ENCODE data around the gene RMDN3.

Gene RMDN3

GRCh38 chr15:40751745-40752144, 3.3 kb downstream of the RMDN3 start:
- H3F3A ChIP-seq (ENCODE audit: low read depth) = peaks cover under 1% of the 10 kb centered on the region; the same call in 1 of the 2 replicates
- TF ChIP-seq EZH2phosphoT487 (IDR thresholded peaks at IDR 0.05; ENCODE audit: borderline replicate concordance) (no peak), CTCF (conservative IDR thresholded peaks at IDR 0.05; ENCODE audit: low read length) (no peak)
- peak overlapping the region; percentile 92 for H3K4me2 ChIP-seq (ENCODE audit: low read depth, low read length, poor library complexity, severe bottlenecking)
- H3K36me3 ChIP-seq (ENCODE audit: insufficient read depth, low read length) = peaks cover 5% of the 10 kb centered on the region; the same call in 1 of the 2 replicates
- no peaks in the 10 kb centered on the region for H3K27me3 ChIP-seq (ENCODE audit: insufficient read depth, low read length, poor library complexity, severe bottlenecking)
- peaks cover 3% of the 10 kb centered on the region for H4K20me1 ChIP-seq (ENCODE audit: insufficient read depth, low read length, poor library complexity, severe bottlenecking)
- H3K9me2 ChIP-seq (replicated peaks; ENCODE audit: low read depth, low read length) = no peaks in the 10 kb centered on the region
- no peak overlapping the region for H2AFZ ChIP-seq (ENCODE audit: low read length)
- peak overlapping the region; percentile 96 for H3K9ac ChIP-seq (ENCODE audit: low read depth, low read length, poor library complexity, severe bottlenecking)
- H3K79me2 ChIP-seq (ENCODE audit: insufficient read depth, low read length) = peaks cover 36% of the 10 kb centered on the region
- no peaks in the 10 kb centered on the region for H3K9me3 ChIP-seq (ENCODE audit: insufficient read depth, low read depth, low read length)
- H3K4me1 ChIP-seq (ENCODE audit: insufficient read depth, low read length, poor library complexity, severe bottlenecking) = peaks cover 33% of the 10 kb centered on the region
- H3K4me3 ChIP-seq (ENCODE audit: low read length, poor library complexity, severe bottlenecking) = no peak overlapping the region

DNA sequence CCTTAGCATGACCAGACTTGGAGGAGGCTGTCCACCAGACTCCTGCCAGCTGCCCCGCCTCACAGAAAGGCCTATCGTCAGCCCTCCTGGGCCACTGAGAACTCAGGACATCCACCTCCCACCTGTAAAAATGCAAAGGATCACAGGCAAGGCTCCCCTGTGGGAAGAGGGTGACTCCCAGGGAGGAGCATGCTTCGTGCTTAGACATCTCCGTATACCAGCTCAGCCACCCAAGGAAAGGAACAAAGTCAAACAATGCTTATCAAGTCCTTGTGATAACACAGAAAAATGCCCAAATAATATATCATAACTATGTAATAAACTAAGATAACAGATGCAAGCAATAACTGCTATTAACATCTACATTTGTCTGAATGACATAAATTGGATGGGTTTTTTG, 4.2 kb downstream of the RMDN3 start:
- Histone ChIP-seq H3K27me3 (ENCODE audit: insufficient read depth, low read length, poor library complexity, severe bottlenecking) (no peaks in the 10 kb centered on the region), H3F3A (ENCODE audit: low read depth) (no peaks in the 10 kb centered on the region), H4K20me1 (ENCODE audit: insufficient read depth, low read length, poor library complexity, severe bottlenecking) (peaks cover 3% of the 10 kb centered on the region), H3K4me1 (ENCODE audit: insufficient read depth, low read length, poor library complexity, severe bottlenecking) (peaks cover 27% of the 10 kb centered on the region), H3K9me3 (ENCODE audit: insufficient read depth, low read depth, low read length) (no peaks in the 10 kb centered on the region), H3K4me3 (ENCODE audit: low read length, poor library complexity, severe bottlenecking) (no peak overlapping the region), H3K9ac (ENCODE audit: low read depth, low read length, poor library complexity, severe bottlenecking) (no peak overlapping the region), H3K4me2 (ENCODE audit: low read depth, low read length, poor library complexity, severe bottlenecking) (no peak overlapping the region), H3K36me3 (ENCODE audit: insufficient read depth, low read length) (peaks cover 5% of the 10 kb centered on the region; the same call in 1 of the 2 replicates), H3K79me2 (ENCODE audit: insufficient read depth, low read length) (peaks cover 36% of the 10 kb centered on the region), H3K9me2 (replicated peaks; ENCODE audit: low read depth, low read length) (no peaks in the 10 kb centered on the region), H2AFZ (ENCODE audit: low read length) (no peak overlapping the region)
- TF ChIP-seq EZH2phosphoT487 (IDR thresholded peaks at IDR 0.05; ENCODE audit: borderline replicate concordance) (no peak), CTCF (conservative IDR thresholded peaks at IDR 0.05; ENCODE audit: low read length) (no peak)

- no peak overlapping the region for H3K9ac ChIP-seq (ENCODE audit: low read depth, low read length, poor library complexity, severe bottlenecking)
- TF ChIP-seq EZH2phosphoT487 (IDR thresholded peaks at IDR 0.05; ENCODE audit: borderline replicate concordance) (no peak), CTCF (conservative IDR thresholded peaks at IDR 0.05; ENCODE audit: low read length) (no peak)
Measured at GRCh38 chr15:40749151-40749630, 5.9 kb downstream of the RMDN3 start.

More at GRCh38 chr15:40749151-40749630, 5.9 kb downstream of the RMDN3 start:
- Histone ChIP-seq H2AFZ (ENCODE audit: low read length) (no peak overlapping the region), H3K27me3 (ENCODE audit: insufficient read depth, low read length, poor library complexity, severe bottlenecking) (no peaks in the 10 kb centered on the region), H3K36me3 (ENCODE audit: insufficient read depth, low read length) (peaks cover 15% of the 10 kb centered on the region; the same call in 1 of the 2 replicates), H4K20me1 (ENCODE audit: insufficient read depth, low read length, poor library complexity, severe bottlenecking) (peaks cover 3% of the 10 kb centered on the region), H3K4me1 (ENCODE audit: insufficient read depth, low read length, poor library complexity, severe bottlenecking) (peaks cover 20% of the 10 kb centered on the region), H3K4me3 (ENCODE audit: low read length, poor library complexity, severe bottlenecking) (no peak overlapping the region), H3K9me2 (replicated peaks; ENCODE audit: low read depth, low read length) (no peaks in the 10 kb centered on the region), H3K4me2 (ENCODE audit: low read depth, low read length, poor library complexity, severe bottlenecking) (no peak overlapping the region), H3F3A (ENCODE audit: low read depth) (no peaks in the 10 kb centered on the region), H3K79me2 (ENCODE audit: insufficient read depth, low read length) (peaks cover 28% of the 10 kb centered on the region), H3K9me3 (ENCODE audit: insufficient read depth, low read depth, low read length) (no peaks in the 10 kb centered on the region)

Measured in Loucy (cell line).